MCF 10A (cell line): ENCODE results near the gene CD248. TPM values are rescaled to one million over a fixed set of nuclear protein-coding genes. Genes with fewer than 3 reads are reported as not detected.

ENCODE experiments used
- BruUV-seq: library from RNA; stranded (reverse); fragments of 400-500 nt; replicated peaks from 2 replicates; lab custom pipeline; 2021; lab: Mats Ljungman, UMichigan
- CTCF ChIA-PET: fragments of 300-600 bp; sonication (Branson Sonifier 250); formaldehyde crosslinking; extraction: SDS; loops from one replicate; lab custom pipeline; 2021; ENCODE audit warnings: antibody characterized with exemption, inconsistent platforms; lab: Yijun Ruan, JAX
- POLR2A ChIA-PET: fragments of 300-600, 350-650 bp; sonication (Branson Sonifier 250); formaldehyde crosslinking; extraction: SDS; loops from one replicate; lab custom pipeline; 2020; ENCODE audit warnings: antibody characterized with exemption, inconsistent platforms; lab: Yijun Ruan, JAX
- DNase-seq: peaks from one replicate; pipeline ENCODE4 v3.0.0-alpha.2; 2018; ENCODE audit not compliant: unreplicated experiment
- H3K27ac Mint-ChIP-seq: one replicate; pipeline ENCODE4 v1.8.0; 2022; ENCODE audit warnings: mild to moderate bottlenecking, low read depth, mixed read lengths; ENCODE audit not compliant: unreplicated experiment
- H3K27me3 Mint-ChIP-seq: one replicate; pipeline ENCODE4 v1.8.0; 2022; ENCODE audit warnings: mixed read lengths; ENCODE audit not compliant: insufficient read depth, unreplicated experiment
- H3K36me3 Mint-ChIP-seq: one replicate; pipeline ENCODE4 v1.8.0; 2022; ENCODE audit warnings: mild to moderate bottlenecking, moderate library complexity, mixed read lengths; ENCODE audit not compliant: insufficient read depth, unreplicated experiment
- H3K4me1 Mint-ChIP-seq: one replicate; pipeline ENCODE4 v1.8.0; 2022; ENCODE audit warnings: mixed read lengths; ENCODE audit not compliant: insufficient read depth, unreplicated experiment
- H3K4me3 Mint-ChIP-seq: one replicate; pipeline ENCODE4 v1.8.0; 2022; ENCODE audit warnings: mild to moderate bottlenecking, moderate library complexity, mixed read lengths; ENCODE audit not compliant: unreplicated experiment
- H3K9me3 Mint-ChIP-seq: one replicate; pipeline ENCODE4 v1.8.0; 2022; ENCODE audit warnings: mixed read lengths; ENCODE audit not compliant: unreplicated experiment
- CTCF ChIP-seq: fragments of 200-600 bp; IDR thresholded peaks from one replicate; pipeline ENCODE4 v1.8.0; 2022; ENCODE audit warnings: antibody characterized with exemption, mild to moderate bottlenecking; ENCODE audit not compliant: unreplicated experiment
- intact Hi-C: fragments of 100-400 bp; cut with micrococcal nuclease; formaldehyde crosslinking; loops from 2 replicates; pipeline ENCODE4 v1.14.1; 2022
- total RNA-seq: library from RNA; stranded (reverse); gene quantifications from 2 replicates; pipeline ENCODE4 v1.2.3, GENCODE V29; 2022

Gene CD248
- total RNA-seq, 1 experiment from 2014 or later = not detected

GRCh38 chr11:66267379-66268243 lies 49.2 kb downstream of the CD248 start:
- CTCF ChIA-PET = interaction anchor here (1.1 to 4.3 kb wide), 2 partner anchors 14 to 46 kb away, joined by 3 to 24 read pairs; no protein-coding TSS in a partner anchor
- peak; percentile 75 for DNase-seq
- no peaks in the 10 kb centered on the region for H3K9me3 Mint-ChIP-seq

GRCh38 chr11:66267039-66267378 lies 49.8 kb downstream of the CD248 start:
- Mint-ChIP-seq H3K9me3 (no peaks in the 10 kb centered on the region), H3K4me3 (peak overlapping the region; percentile 96), H3K27ac (peak overlapping the region; percentile 91), H3K27me3 (no peaks in the 10 kb centered on the region), H3K4me1 (no peaks in the 10 kb centered on the region), H3K36me3 (peaks cover 30% of the 10 kb centered on the region)
- CTCF ChIA-PET = interaction anchor here (1.1 to 4.3 kb wide), 2 partner anchors 15 to 45 kb away, joined by 3 to 24 read pairs; no protein-coding TSS in a partner anchor
- BruUV-seq = no TSS peak
- POLR2A ChIA-PET = interaction anchor here (0.6 to 2.2 kb wide), 10 partner anchors 14 to 407 kb away, joined by 3 to 17 read pairs (median 3); partner anchors contain the start of genes BBS1, FOSL1, MUS81 and PACS1
- no peak for DNase-seq
- TF ChIP-seq CTCF = no peak
- intact Hi-C loops = no loop called here

More at GRCh38 chr11:66267379-66268243, 49.2 kb downstream of the CD248 start:
- peak overlapping the region; percentile 96 for H3K4me3 Mint-ChIP-seq
- no peaks in the 10 kb centered on the region for H3K4me1 Mint-ChIP-seq
- no peaks in the 10 kb centered on the region for H3K27me3 Mint-ChIP-seq
- POLR2A ChIA-PET = interaction anchor here (0.7 to 2.3 kb wide), 19 partner anchors 13 to 1399 kb away, joined by 3 to 17 read pairs (median 3); partner anchors contain the start of genes BANF1, BBS1, BRMS1 and EIF1AD
- TF ChIP-seq CTCF = no peak
- peaks cover 36% of the 10 kb centered on the region for H3K36me3 Mint-ChIP-seq
- H3K27ac Mint-ChIP-seq = peak overlapping the region; percentile 91
- intact Hi-C loops = loop anchor here (1.0 kb wide), 1 partner anchor 22 kb away; the partner anchor contains the start of gene YIF1A
- no TSS peak for BruUV-seq

GRCh38 chr11:66266378-66267038 lies 50.3 kb downstream of the CD248 start:
- peak overlapping the region; percentile 91 for H3K27ac Mint-ChIP-seq
- CTCF ChIA-PET = interaction anchor here (0.5 to 4.3 kb wide), 4 partner anchors 15 to 198 kb away, joined by 3 to 24 read pairs (median 4); no protein-coding TSS in a partner anchor
- POLR2A ChIA-PET = interaction anchor here (0.6 to 2.2 kb wide), 3 partner anchors 16 to 366 kb away, joined by 3 to 13 read pairs (median 7); partner anchors contain the start of genes FOSL1 and PACS1
- H3K36me3 Mint-ChIP-seq = peaks cover 27% of the 10 kb centered on the region
- H3K9me3 Mint-ChIP-seq = no peaks in the 10 kb centered on the region
- no peaks in the 10 kb centered on the region for H3K27me3 Mint-ChIP-seq
- H3K4me1 Mint-ChIP-seq = no peaks in the 10 kb centered on the region
- H3K4me3 Mint-ChIP-seq = peak overlapping the region; percentile 96
- BruUV-seq = no TSS peak
- DNase-seq = no peak
- intact Hi-C loops = no loop called here
- TF ChIP-seq CTCF = no peak
